ENCODE data around the gene YPEL2. TPM values are rescaled to one million over a fixed set of nuclear protein-coding genes. Genes with fewer than 3 reads are reported as not detected.

The YPEL2 gene
- total RNA-seq, 2 donors from 2014 or later = 64.2 to 79.9 TPM

DNA sequence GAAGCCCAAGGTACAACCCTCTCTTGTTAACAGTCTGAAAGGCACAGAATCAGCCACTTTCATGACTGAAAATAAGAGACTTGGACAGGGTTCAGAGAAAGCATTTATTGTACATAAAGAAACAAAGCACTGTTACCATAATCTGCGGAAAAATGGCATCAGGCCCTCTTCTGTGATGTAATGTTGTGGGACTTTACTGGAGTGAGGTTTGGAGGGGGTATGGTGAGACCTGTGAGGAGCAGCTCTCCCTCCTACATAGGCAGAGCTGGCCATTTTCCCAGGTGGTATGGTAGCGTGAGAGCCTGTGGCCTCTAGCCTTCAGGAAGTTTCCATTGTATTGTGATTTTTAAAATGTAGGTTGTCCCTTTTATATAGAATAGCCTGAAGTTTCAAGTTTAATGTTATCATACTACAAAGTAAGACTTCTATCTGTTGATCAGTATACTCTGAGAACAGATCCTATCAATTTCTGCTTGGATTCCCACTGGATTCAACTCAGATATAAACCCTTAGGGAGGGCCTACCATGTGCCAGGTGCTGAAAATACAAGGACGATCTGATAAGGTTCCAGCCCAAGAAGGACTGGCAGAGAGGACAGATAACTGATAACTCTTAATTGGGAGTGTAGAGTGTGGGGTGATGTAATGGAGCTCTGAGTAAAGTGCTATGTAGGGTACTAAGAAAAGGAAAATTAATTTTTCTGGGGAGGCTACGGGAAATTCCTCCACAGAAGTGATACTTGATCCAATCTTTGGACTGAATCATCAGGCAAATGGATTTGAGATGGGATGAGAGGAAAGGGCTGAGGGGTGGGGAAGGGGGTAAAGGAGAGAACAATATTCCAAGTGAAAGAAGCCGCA is 4.1 kb upstream of the YPEL2 start:
- ATAC-seq (ENCODE audit: insufficient number of reproducible peaks, low FRiP score, low read depth) = no peak
- peaks cover 26 to 43% of the 10 kb centered on the region in 2 donors for H3K4me1 ChIP-seq (ENCODE audit: control insufficient read depth in 1 of 2, low read depth in 2 of 2)
- peak overlapping the region; percentile 8 for H3K4me3 ChIP-seq
- DNase-seq (ENCODE audit: low spot score) = no peak
- no peaks in the 10 kb centered on the region for H3K27me3 ChIP-seq (replicated peaks; ENCODE audit: insufficient read depth)
- H3K9me3 ChIP-seq = no peaks in the 10 kb centered on the region
- no peaks in the 10 kb centered on the region for H3K36me3 ChIP-seq
- TF ChIP-seq, protein P1, sequence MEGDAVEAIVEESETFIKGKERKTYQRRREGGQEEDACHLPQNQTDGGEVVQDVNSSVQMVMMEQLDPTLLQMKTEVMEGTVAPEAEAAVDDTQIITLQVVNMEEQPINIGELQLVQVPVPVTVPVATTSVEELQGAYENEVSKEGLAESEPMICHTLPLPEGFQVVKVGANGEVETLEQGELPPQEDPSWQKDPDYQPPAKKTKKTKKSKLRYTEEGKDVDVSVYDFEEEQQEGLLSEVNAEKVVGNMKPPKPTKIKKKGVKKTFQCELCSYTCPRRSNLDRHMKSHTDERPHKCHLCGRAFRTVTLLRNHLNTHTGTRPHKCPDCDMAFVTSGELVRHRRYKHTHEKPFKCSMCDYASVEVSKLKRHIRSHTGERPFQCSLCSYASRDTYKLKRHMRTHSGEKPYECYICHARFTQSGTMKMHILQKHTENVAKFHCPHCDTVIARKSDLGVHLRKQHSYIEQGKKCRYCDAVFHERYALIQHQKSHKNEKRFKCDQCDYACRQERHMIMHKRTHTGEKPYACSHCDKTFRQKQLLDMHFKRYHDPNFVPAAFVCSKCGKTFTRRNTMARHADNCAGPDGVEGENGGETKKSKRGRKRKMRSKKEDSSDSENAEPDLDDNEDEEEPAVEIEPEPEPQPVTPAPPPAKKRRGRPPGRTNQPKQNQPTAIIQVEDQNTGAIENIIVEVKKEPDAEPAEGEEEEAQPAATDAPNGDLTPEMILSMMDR (IDR thresholded peaks at IDR 0.05) = no peak
- H3K27ac ChIP-seq = peak overlapping the region; percentile 91 to 95

DNA sequence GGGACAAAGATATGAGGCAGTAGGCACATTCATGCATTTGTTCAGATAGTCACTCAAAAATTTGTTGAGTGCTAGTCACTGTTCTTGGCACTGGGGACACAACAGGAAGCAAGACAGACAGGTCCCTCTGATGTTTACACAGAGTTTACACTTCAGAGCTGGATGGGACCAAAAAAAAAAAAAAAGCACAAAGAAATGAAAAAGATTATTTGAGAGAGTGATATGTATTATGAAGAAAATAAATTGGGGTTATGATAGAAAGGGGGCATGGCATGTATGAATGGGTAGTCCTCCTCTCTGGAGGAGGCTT is 3.5 kb upstream of the YPEL2 start:
- Histone ChIP-seq H3K27ac (peak overlapping the region; percentile 91 to 95), H3K4me1 (ENCODE audit: control insufficient read depth in 1 of 2, low read depth in 2 of 2) (peaks cover 26 to 43% of the 10 kb centered on the region in 2 donors), H3K27me3 (replicated peaks; ENCODE audit: insufficient read depth) (no peaks in the 10 kb centered on the region), H3K36me3 (no peaks in the 10 kb centered on the region), H3K9me3 (no peaks in the 10 kb centered on the region), H3K4me3 (no peak overlapping the region)
- ATAC-seq (ENCODE audit: insufficient number of reproducible peaks, low FRiP score, low read depth) (no peak), DNase-seq (ENCODE audit: low spot score) (no peak)
- TF ChIP-seq, protein P1 (IDR thresholded peaks at IDR 0.05) = no peak

DNA sequence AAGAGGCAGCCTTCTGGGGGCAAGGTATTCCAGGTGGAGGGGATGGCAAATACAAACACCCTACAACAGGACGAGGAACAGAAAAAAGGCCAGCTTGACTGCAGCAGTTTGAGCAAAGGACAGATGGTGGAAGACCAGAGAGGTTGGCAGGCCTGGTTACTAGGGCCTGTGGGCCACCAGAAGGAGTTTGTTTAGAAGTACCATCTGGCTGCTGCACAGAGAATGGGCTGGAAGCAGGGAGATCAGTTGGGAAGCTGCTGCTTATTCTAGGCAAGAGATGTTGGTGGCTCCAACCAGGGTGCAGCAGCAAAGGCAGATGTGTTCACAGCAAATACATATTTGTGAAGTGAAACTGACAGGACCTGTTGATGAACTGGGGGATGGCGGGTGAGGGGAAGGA is 2.9 kb upstream of the YPEL2 start:
- H3K4me1 ChIP-seq (ENCODE audit: control insufficient read depth in 1 of 2, low read depth in 2 of 2) = peaks cover 29 to 47% of the 10 kb centered on the region in 2 donors
- ATAC-seq (ENCODE audit: insufficient number of reproducible peaks, low FRiP score, low read depth) (no peak), DNase-seq (ENCODE audit: low spot score) (no peak)
- no peaks in the 10 kb centered on the region for H3K27me3 ChIP-seq (replicated peaks; ENCODE audit: insufficient read depth)
- no peak overlapping the region for H3K4me3 ChIP-seq
- no peaks in the 10 kb centered on the region for H3K9me3 ChIP-seq
- TF ChIP-seq, protein P1 (IDR thresholded peaks at IDR 0.05) = no peak
- peak overlapping the region; percentile 91 to 95 for H3K27ac ChIP-seq
- H3K36me3 ChIP-seq = no peaks in the 10 kb centered on the region

DNA sequence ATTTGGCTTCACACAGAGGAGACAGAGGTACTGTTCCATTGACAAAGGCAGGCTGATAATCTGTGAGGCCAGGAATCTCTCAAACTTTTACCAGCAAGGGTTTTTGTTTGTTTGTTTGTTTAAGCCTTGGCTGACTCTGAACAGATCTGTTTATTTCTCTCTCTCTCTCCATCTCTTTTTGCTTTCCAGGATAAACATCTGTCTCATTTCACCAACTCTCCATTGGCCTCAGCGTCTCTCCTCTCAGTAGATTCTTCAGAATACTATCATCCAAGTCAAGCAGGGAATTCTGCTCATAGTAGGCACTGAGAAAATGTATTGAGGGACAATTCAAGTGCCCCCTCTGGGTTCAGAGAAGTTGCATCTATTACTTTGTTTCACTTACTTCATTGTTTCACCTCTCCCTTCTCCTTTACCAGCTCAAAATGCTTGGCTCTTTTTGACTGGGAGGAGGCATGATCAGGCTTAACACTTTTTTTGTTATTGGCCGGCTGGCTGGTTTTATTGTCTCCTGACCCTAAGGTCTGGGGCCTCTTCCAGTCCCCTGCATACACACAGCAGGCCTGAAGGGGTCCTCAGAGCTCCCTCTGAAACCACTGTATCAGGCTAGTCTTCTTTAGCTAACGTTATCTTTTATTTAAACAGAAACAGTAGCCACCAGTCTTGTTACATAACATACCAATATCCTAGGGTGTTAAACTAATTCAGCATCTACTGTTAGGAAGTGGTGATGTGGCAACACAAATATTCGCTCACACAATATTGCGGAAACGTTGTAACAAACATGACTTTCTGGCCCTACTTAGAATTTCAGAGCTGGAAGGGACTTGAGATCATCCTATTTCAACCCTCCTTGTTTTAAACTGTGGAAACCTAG is 2.0 kb upstream of the YPEL2 start:
- H3K4me3 ChIP-seq = peak overlapping the region; percentile 96
- no peaks in the 10 kb centered on the region for H3K36me3 ChIP-seq
- H3K9me3 ChIP-seq = no peaks in the 10 kb centered on the region
- peak overlapping the region; percentile 91 to 95 for H3K27ac ChIP-seq
- no peaks in the 10 kb centered on the region for H3K27me3 ChIP-seq (replicated peaks; ENCODE audit: insufficient read depth)
- DNase-seq (ENCODE audit: low spot score) = no peak
- TF ChIP-seq, protein P1 (IDR thresholded peaks at IDR 0.05) = peak; percentile 74
- peaks cover 35 to 55% of the 10 kb centered on the region in 2 donors for H3K4me1 ChIP-seq (ENCODE audit: control insufficient read depth in 1 of 2, low read depth in 2 of 2)
- peak; percentile 26 for ATAC-seq (ENCODE audit: insufficient number of reproducible peaks, low FRiP score, low read depth)

Measured in thoracic aorta (tissue), 2 donors.